NT2/D1 (cell line): ENCODE data around the gene RTEL1.

Experiments used
- DNase-seq: peaks from one replicate; pipeline ENCODE4 v3.0.0-alpha.2; 2011; ENCODE audit warnings: low read depth, low spot score
- H3K27me3 ChIP-seq: 2 replicates; pipeline ENCODE4 v1.6.0; 2011; ENCODE audit warnings: mild to moderate bottlenecking; ENCODE audit not compliant: insufficient read length, insufficient read depth
- H3K36me3 ChIP-seq: 2 replicates; pipeline ENCODE4 v1.6.1; 2011; ENCODE audit warnings: mild to moderate bottlenecking, low read length, mixed read lengths; ENCODE audit not compliant: insufficient read depth, insufficient read length
- H3K4me1 ChIP-seq: 2 replicates; pipeline ENCODE4 v1.5.1; 2011; ENCODE audit not compliant: insufficient read depth, insufficient read length
- H3K4me3 ChIP-seq: 2 replicates; pipeline ENCODE4 v1.5.1; 2011; ENCODE audit warnings: low read depth; ENCODE audit not compliant: insufficient read length
- H3K9ac ChIP-seq: 2 replicates; pipeline ENCODE4 v1.6.0; 2011; ENCODE audit warnings: low read depth; ENCODE audit not compliant: insufficient read length
- H3K9me3 ChIP-seq: 2 replicates; pipeline ENCODE4 v1.5.1; 2011; ENCODE audit warnings: mild to moderate bottlenecking, low read length; ENCODE audit not compliant: insufficient read depth
- SUZ12 ChIP-seq: IDR thresholded peaks from 2 replicates; pipeline ENCODE4 v1.6.1; 2011; ENCODE audit not compliant: insufficient read length, insufficient read depth; ENCODE audit errors: extremely low read depth
- YY1 ChIP-seq: IDR thresholded peaks from 2 replicates; pipeline ENCODE4 v1.6.1; 2011; ENCODE audit not compliant: insufficient read length, insufficient read depth
- ZNF274 ChIP-seq: IDR thresholded peaks from 2 replicates; pipeline ENCODE4 v1.6.1; 2011; ENCODE audit warnings: mild to moderate bottlenecking, low read depth, low read length

The RTEL1 gene

GRCh38 chr20:63641146-63641791 is 16.8 kb upstream of the RTEL1 start:
- Histone ChIP-seq H3K9ac (peak overlapping the region; percentile 74), H3K4me3 (peak overlapping the region; percentile 34)
- TF ChIP-seq SUZ12 (no peak), YY1 (no peak), ZNF274 (no peak)

GRCh38 chr20:63641792-63642523 is 16.2 kb upstream of the RTEL1 start:
- Histone ChIP-seq H3K4me1 (peaks cover 28% of the 10 kb centered on the region), H3K4me3 (peak overlapping the region; percentile 63), H3K36me3 (peaks cover 2% of the 10 kb centered on the region), H3K9me3 (no peaks in the 10 kb centered on the region), H3K27me3 (no peaks in the 10 kb centered on the region), H3K9ac (peak overlapping the region; percentile 91)
- no peak for TF ChIP-seq SUZ12
- TF ChIP-seq YY1 = no peak
- no peak for TF ChIP-seq ZNF274
- DNase-seq = peak; percentile 94

More at GRCh38 chr20:63641146-63641791, 16.8 kb upstream of the RTEL1 start:
- no peak for DNase-seq
- Histone ChIP-seq H3K36me3 (peaks cover 2% of the 10 kb centered on the region), H3K9me3 (no peaks in the 10 kb centered on the region), H3K27me3 (no peaks in the 10 kb centered on the region), H3K4me1 (peaks cover 28% of the 10 kb centered on the region)

- no peak for DNase-seq
- H3K4me1 ChIP-seq = peaks cover 24% of the 10 kb centered on the region
- peak overlapping the region; percentile 63 for H3K4me3 ChIP-seq
Observed at GRCh38 chr20:63642527-63643247, 15.4 kb upstream of the RTEL1 start.

GRCh38 chr20:63643499-63643898 is 14.6 kb upstream of the RTEL1 start:
- TF ChIP-seq SUZ12 (no peak), ZNF274 (no peak), YY1 (no peak)
- Histone ChIP-seq H3K9ac (peak overlapping the region; percentile 11), H3K27me3 (no peaks in the 10 kb centered on the region), H3K4me1 (peaks cover 21% of the 10 kb centered on the region), H3K9me3 (no peaks in the 10 kb centered on the region), H3K4me3 (no peak overlapping the region), H3K36me3 (peaks cover 2% of the 10 kb centered on the region)
- DNase-seq = no peak

More at GRCh38 chr20:63642527-63643247, 15.4 kb upstream of the RTEL1 start:
- peak overlapping the region; percentile 91 for H3K9ac ChIP-seq
- H3K36me3 ChIP-seq = peaks cover 2% of the 10 kb centered on the region
- H3K9me3 ChIP-seq = no peaks in the 10 kb centered on the region
- H3K27me3 ChIP-seq = no peaks in the 10 kb centered on the region
- TF ChIP-seq SUZ12 (no peak), ZNF274 (no peak), YY1 (no peak)

- Histone ChIP-seq H3K36me3 (peaks cover 5% of the 10 kb centered on the region), H3K4me3 (no peak overlapping the region), H3K9me3 (no peaks in the 10 kb centered on the region), H3K27me3 (no peaks in the 10 kb centered on the region), H3K9ac (peak overlapping the region; percentile 11), H3K4me1 (peaks cover 21% of the 10 kb centered on the region)
- no peak for DNase-seq
- no peak for TF ChIP-seq YY1
- no peak for TF ChIP-seq ZNF274
- TF ChIP-seq SUZ12 = no peak
Observed at GRCh38 chr20:63643946-63644345, 14.2 kb upstream of the RTEL1 start.

GRCh38 chr20:63645218-63645617 is 12.9 kb upstream of the RTEL1 start:
- H3K4me3 ChIP-seq = no peak overlapping the region
- no peak for TF ChIP-seq SUZ12
- no peak for TF ChIP-seq ZNF274
- no peak for TF ChIP-seq YY1
- H3K4me1 ChIP-seq = peaks cover 14% of the 10 kb centered on the region
- no peaks in the 10 kb centered on the region for H3K9me3 ChIP-seq
- peaks cover 6% of the 10 kb centered on the region for H3K36me3 ChIP-seq
- no peak for DNase-seq
- H3K9ac ChIP-seq = no peak overlapping the region
- no peaks in the 10 kb centered on the region for H3K27me3 ChIP-seq

- Histone ChIP-seq H3K9ac (no peak overlapping the region), H3K4me1 (peaks cover 21% of the 10 kb centered on the region), H3K36me3 (peaks cover 6% of the 10 kb centered on the region), H3K9me3 (no peaks in the 10 kb centered on the region), H3K27me3 (peaks cover 9% of the 10 kb centered on the region), H3K4me3 (no peak overlapping the region)
- TF ChIP-seq YY1 = no peak
- TF ChIP-seq SUZ12 = no peak
- TF ChIP-seq ZNF274 = no peak
- DNase-seq = no peak
Observed at GRCh38 chr20:63648190-63648589, 9.9 kb upstream of the RTEL1 start.
